Fibroblast of pulmonary artery (primary cell): ENCODE results near the gene BHLHE40.

Experiments used
- DNase-seq: peaks from one replicate; pipeline ENCODE4 v3.0.0-alpha.2; 2010; ENCODE audit warnings: low read depth
- H3K4me3 ChIP-seq: replicated peaks from 2 replicates; pipeline ENCODE4 v1.5.1; 2011; ENCODE audit warnings: low read depth, mild to moderate bottlenecking, control low read depth, low read length, moderate library complexity
- CTCF ChIP-seq: IDR thresholded peaks from 2 replicates; pipeline ENCODE4 v1.5.1; 2011; ENCODE audit warnings: mild to moderate bottlenecking, control low read depth, low read length, inconsistent platforms; ENCODE audit errors: missing control alignments

Gene BHLHE40

GRCh38 chr3:5030152-5030551 is 50.9 kb downstream of the BHLHE40 start:
- no peak overlapping the region for H3K4me3 ChIP-seq
- no peak for TF ChIP-seq CTCF
- DNase-seq = no peak

DNA sequence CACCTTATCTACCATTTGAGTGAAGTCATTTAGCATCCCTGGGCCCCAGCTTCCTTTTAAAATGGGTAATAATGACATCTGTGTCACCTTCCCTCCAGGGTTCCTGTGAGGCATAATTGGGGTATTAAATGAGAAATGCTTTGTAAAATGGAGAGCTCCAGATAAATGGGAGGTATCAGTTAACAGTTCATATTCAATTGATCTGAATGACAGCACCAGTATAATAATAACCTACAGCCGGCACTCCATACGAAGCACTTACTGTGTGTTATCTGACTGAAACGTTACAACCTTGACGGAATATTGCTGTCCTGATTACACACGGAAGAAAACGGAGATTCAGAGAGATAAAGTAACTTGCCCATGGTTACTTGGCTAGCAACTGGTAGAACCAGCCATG is 53.6 kb downstream of the BHLHE40 start:
- H3K4me3 ChIP-seq = no peak overlapping the region
- DNase-seq = no peak
- no peak for TF ChIP-seq CTCF
